WERI-Rb-1 (cell line): ENCODE data around the gene CIT.
A peak's percentile ranks its signal among the peaks of the same experiment; 100 is the strongest.

Source experiments
- DNase-seq: peaks from one replicate; pipeline ENCODE4 v3.0.0-alpha.2; 2020
- H3K27ac ChIP-seq: fragments of 250-450 bp; sonication (Bioruptor Pico); 2 replicates; pipeline ENCODE4 v1.5.1; 2020; ENCODE audit warnings: mild to moderate bottlenecking, moderate library complexity
- H3K27me3 ChIP-seq: fragments of 250-450 bp; sonication (Bioruptor Pico); 2 replicates; pipeline ENCODE4 v1.5.1; 2021; ENCODE audit warnings: mild to moderate bottlenecking, low read depth, moderate library complexity; ENCODE audit not compliant: insufficient read depth, severe bottlenecking
- H3K36me3 ChIP-seq: fragments of 250-450 bp; sonication (Bioruptor Pico); 2 replicates; pipeline ENCODE4 v1.5.1; 2020; ENCODE audit warnings: mild to moderate bottlenecking, moderate library complexity
- H3K4me3 ChIP-seq: 2 replicates; pipeline ENCODE4 v1.5.1; 2011; ENCODE audit warnings: low read depth, mild to moderate bottlenecking, control low read depth, low read length
- H3K9me3 ChIP-seq: fragments of 250-450 bp; sonication (Bioruptor Pico); 2 replicates; pipeline ENCODE4 v1.5.1; 2021; ENCODE audit warnings: mild to moderate bottlenecking, moderate library complexity; ENCODE audit not compliant: severe bottlenecking
- CTCF ChIP-seq: IDR thresholded peaks from 2 replicates; pipeline ENCODE4 v1.5.1; 2011; ENCODE audit warnings: low read depth, mild to moderate bottlenecking, control low read depth, inconsistent platforms, low read length

CIT gene

DNA sequence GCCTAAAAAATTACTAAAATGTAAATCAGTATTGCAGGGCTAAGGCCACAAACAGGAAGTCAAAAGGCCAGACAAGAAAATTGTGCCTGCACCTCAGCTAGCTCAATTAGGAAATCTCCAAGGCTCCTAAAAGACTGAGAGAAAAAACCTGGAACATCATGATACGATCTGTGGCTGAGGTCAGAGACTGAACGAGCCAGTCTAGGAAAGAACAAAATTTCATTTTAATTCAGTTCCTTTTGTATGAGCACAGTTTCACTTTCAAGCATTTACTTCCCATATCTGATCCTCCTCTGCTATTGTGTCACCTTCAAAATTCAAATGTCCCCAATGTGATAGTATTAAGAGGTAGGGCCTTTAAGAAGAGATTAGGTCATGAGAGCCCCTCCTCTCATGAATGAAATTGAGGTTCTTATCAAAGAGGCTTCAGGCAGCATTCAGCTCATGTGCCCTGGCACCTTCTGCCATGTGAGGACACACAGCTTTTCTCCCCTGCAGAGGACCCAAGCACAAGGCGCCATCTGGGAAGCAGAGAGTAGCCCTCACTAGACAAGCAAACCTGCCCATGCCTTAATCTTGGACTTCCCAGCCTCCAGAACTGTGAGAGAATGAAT lies 194.4 kb downstream of the CIT start:
- H3K27ac ChIP-seq, result peak overlapping the region; percentile 27; the same call in 1 of the 2 replicates
- peaks cover 61% of the 10 kb centered on the region for H3K36me3 ChIP-seq
- no peaks in the 10 kb centered on the region for H3K27me3 ChIP-seq
- no peak overlapping the region for H3K4me3 ChIP-seq
- TF ChIP-seq CTCF, result no peak
- H3K9me3 ChIP-seq, result no peaks in the 10 kb centered on the region
- DNase-seq, result peak; percentile 63

DNA sequence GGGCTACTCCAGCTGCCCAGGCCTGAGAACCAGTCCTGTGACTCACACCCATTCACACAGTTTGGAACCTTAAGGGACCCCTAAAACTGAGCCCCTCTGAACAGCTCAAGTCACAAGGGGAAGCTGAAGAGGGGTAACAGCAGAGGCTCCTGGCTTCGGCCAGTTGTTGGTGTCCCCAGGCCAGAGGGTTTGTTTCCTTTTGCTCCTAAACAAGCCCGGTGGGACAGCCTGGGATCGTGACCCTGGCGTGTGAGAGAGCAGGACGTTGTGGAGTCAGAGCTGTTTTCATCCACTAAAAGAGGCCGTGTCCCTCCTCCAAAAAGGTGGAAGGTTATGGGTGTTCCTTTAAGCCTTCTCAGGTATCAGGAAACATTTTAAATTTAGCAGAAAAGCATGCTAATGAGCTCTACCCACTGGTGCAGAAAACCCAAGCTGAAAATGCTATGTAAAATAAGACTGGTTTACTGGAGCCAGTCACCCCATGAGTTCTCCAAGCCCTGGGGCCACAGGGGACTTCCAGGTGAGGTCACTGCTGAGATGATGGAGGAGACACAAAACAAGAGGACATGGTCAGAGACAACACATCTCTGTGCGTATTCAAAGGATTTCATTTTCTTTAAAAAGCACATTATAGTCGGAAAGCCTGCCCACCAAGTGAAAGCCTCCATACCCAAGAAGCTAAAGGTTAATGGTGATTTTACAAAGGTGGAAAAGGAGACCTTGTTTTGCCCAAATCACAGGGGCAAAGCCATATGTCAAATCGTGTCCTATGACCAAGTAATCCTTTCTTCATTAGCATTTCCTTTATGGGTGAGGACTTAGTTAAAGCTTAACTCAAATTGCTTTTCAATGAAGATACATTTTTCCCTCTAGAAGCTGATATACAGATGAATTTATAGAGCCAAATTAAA lies 195.1 kb downstream of the CIT start:
- Histone ChIP-seq H3K36me3 (peaks cover 64% of the 10 kb centered on the region), H3K27ac (peak overlapping the region; percentile 43; the same call in 1 of the 2 replicates)
- DNase-seq, result no peak

GRCh38 chr12:119681111-119681510 lies 196.0 kb downstream of the CIT start:
- H3K27ac ChIP-seq, result peak overlapping the region; percentile 43

More for the DNA sequence above, 195.1 kb downstream of the CIT start:
- H3K27me3 ChIP-seq, result no peaks in the 10 kb centered on the region
- H3K4me3 ChIP-seq, result no peak overlapping the region
- no peaks in the 10 kb centered on the region for H3K9me3 ChIP-seq
- no peak for TF ChIP-seq CTCF

GRCh38 chr12:119679490-119679889 lies 197.6 kb downstream of the CIT start:
- Histone ChIP-seq H3K4me3 (no peak overlapping the region), H3K36me3 (peaks cover 81% of the 10 kb centered on the region), H3K27ac (no peak overlapping the region), H3K27me3 (no peaks in the 10 kb centered on the region), H3K9me3 (no peaks in the 10 kb centered on the region)
- DNase-seq, result no peak
- no peak for TF ChIP-seq CTCF

More at GRCh38 chr12:119681111-119681510, 196.0 kb downstream of the CIT start:
- Histone ChIP-seq H3K4me3 (no peak overlapping the region), H3K36me3 (peaks cover 65% of the 10 kb centered on the region), H3K9me3 (no peaks in the 10 kb centered on the region), H3K27me3 (no peaks in the 10 kb centered on the region)
- TF ChIP-seq CTCF, result no peak
- no peak for DNase-seq

- H3K27ac ChIP-seq, result no peak overlapping the region
- no peak overlapping the region for H3K4me3 ChIP-seq
- H3K36me3 ChIP-seq, result peaks cover 85% of the 10 kb centered on the region
- no peaks in the 10 kb centered on the region for H3K27me3 ChIP-seq
- TF ChIP-seq CTCF, result no peak
- no peaks in the 10 kb centered on the region for H3K9me3 ChIP-seq
- DNase-seq, result no peak
These were observed 198.0 kb downstream of the CIT start for GRCh38 chr12:119679081-119679480.
